Astrocyte (in vitro differentiated cells and primary cell): ENCODE results near the gene PDK2. TPM values are rescaled to one million over a fixed set of nuclear protein-coding genes. Genes with fewer than 3 reads are reported as not detected.

ENCODE experiments used
- DNase-seq: peaks from one replicate; pipeline ENCODE4 v3.0.0-alpha.2; 2010; ENCODE audit warnings: low read depth
- FAIRE-seq: peaks from 2 replicates; lab custom pipeline; 2011; peaks lifted over from hg19 to GRCh38; lab: Jason Lieb, UNC
- H2AFZ ChIP-seq: 2 replicates; pipeline ENCODE4 v1.6.0; 2012; ENCODE audit warnings: low read depth, low read length, inconsistent platforms
- H3K27ac ChIP-seq: 2 replicates; pipeline ENCODE4 v1.5.1; 2011; ENCODE audit warnings: low read depth, low read length, inconsistent platforms
- H3K27me3 ChIP-seq: 2 replicates; pipeline ENCODE4 v1.6.0; 2011; ENCODE audit warnings: low read length, inconsistent platforms; ENCODE audit not compliant: insufficient read depth
- H3K36me3 ChIP-seq: 2 replicates; pipeline ENCODE4 v1.5.1; 2011; ENCODE audit warnings: low read length, inconsistent platforms; ENCODE audit not compliant: insufficient read depth
- H3K4me1 ChIP-seq: 2 replicates; pipeline ENCODE4 v1.5.1; 2011; ENCODE audit warnings: low read length, inconsistent platforms; ENCODE audit not compliant: insufficient read depth
- H3K4me2 ChIP-seq: 2 replicates; pipeline ENCODE4 v1.6.0; 2012; ENCODE audit warnings: low read length, inconsistent platforms
- H3K4me3 ChIP-seq: 2 replicates; pipeline ENCODE4 v1.5.1; 2011; ENCODE audit warnings: low read depth, mild to moderate bottlenecking, low read length, inconsistent platforms; ENCODE audit not compliant: insufficient read depth
- H3K79me2 ChIP-seq: 2 replicates; pipeline ENCODE4 v1.6.0; 2012; ENCODE audit warnings: mild to moderate bottlenecking, low read length, inconsistent platforms; ENCODE audit not compliant: insufficient read depth
- H3K9ac ChIP-seq: 2 replicates; pipeline ENCODE4 v1.6.0; 2012; ENCODE audit warnings: mild to moderate bottlenecking, low read length, inconsistent platforms
- H3K9me3 ChIP-seq: 2 replicates; pipeline ENCODE4 v1.5.1; 2012; ENCODE audit warnings: low read depth, mild to moderate bottlenecking, low read length, inconsistent platforms; ENCODE audit not compliant: insufficient read depth
- H4K20me1 ChIP-seq: 2 replicates; pipeline ENCODE4 v1.6.0; 2012; ENCODE audit warnings: low read length, inconsistent platforms; ENCODE audit not compliant: insufficient read depth
- H3K27ac Mint-ChIP-seq: one replicate; pipeline ENCODE4 v1.8.0; 2021; ENCODE audit warnings: mild to moderate bottlenecking, mixed read lengths; ENCODE audit not compliant: unreplicated experiment
- H3K27me3 Mint-ChIP-seq: one replicate; pipeline ENCODE4 v1.8.0; 2021; ENCODE audit warnings: low read depth, mixed read lengths; ENCODE audit not compliant: unreplicated experiment
- H3K36me3 Mint-ChIP-seq: one replicate; pipeline ENCODE4 v1.8.0; 2021; ENCODE audit warnings: low read depth, mixed read lengths; ENCODE audit not compliant: unreplicated experiment
- H3K4me1 Mint-ChIP-seq: one replicate; pipeline ENCODE4 v1.8.0; 2021; ENCODE audit warnings: low read depth, mixed read lengths; ENCODE audit not compliant: unreplicated experiment
- H3K4me3 Mint-ChIP-seq: one replicate; pipeline ENCODE4 v1.8.0; 2021; ENCODE audit warnings: mild to moderate bottlenecking, moderate library complexity, mixed read lengths; ENCODE audit not compliant: unreplicated experiment
- H3K9me3 Mint-ChIP-seq: one replicate; pipeline ENCODE4 v1.8.0; 2021; ENCODE audit warnings: mild to moderate bottlenecking, mixed read lengths; ENCODE audit not compliant: unreplicated experiment
- CTCF ChIP-seq: IDR thresholded peaks from 2 replicates; pipeline ENCODE4 v1.5.1; 2011; ENCODE audit warnings: low read depth, mild to moderate bottlenecking, inconsistent platforms, low read length, moderate library complexity; ENCODE audit not compliant: insufficient read depth
- EZH2 ChIP-seq: IDR thresholded peaks from 2 replicates; pipeline ENCODE4 v1.6.1; 2012; ENCODE audit warnings: mild to moderate bottlenecking, low read length, inconsistent platforms; ENCODE audit not compliant: insufficient read depth
- total RNA-seq: library from RNA; stranded (reverse); gene quantifications from 2 replicates; pipeline ENCODE4 v1.2.1, GENCODE V29; 2021

The PDK2 gene
- total RNA-seq, 1 donor from 2014 or later: 25.8 TPM

DNA sequence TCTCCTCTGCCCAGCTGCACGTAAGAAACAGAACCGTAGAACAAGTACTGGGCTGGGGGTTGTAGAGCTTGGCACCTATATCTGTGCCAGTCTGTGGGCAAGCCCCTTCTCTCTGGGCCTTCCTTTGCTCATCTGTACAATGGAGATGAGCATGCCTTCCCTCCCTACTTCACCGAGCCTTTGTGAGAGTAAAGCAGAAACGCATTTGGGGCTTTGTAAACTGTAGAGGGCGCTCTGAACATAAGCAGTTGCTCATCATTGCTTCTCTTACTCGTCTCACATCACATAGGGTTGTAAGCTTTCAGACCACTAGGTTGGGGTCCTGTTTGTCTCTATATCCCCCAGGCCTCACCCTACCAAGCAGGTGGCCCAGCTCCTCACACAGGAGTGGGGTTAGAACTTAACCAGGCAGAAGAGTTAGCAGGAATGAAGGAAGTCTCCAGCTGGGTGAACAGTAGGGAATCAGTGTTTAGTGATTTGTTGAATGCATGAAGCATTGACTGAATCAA, 19.8 kb downstream of the PDK2 start:
- DNase-seq (peak; percentile 37), FAIRE-seq (no peak)
- Histone ChIP-seq H2AFZ (no peak overlapping the region), H3K4me2 (no peak overlapping the region), H3K9me3 (no peaks in the 10 kb centered on the region), H3K27me3 (no peaks in the 10 kb centered on the region), H3K79me2 (no peaks in the 10 kb centered on the region), H3K27ac (no peak overlapping the region), H4K20me1 (no peaks in the 10 kb centered on the region), H3K4me1 (peaks cover 4% of the 10 kb centered on the region), H3K4me3 (no peak overlapping the region), H3K36me3 (no peaks in the 10 kb centered on the region), H3K9ac (no peak overlapping the region)
- Mint-ChIP-seq H3K4me3 (peak overlapping the region; percentile 28), H3K27me3 (peaks cover 19% of the 10 kb centered on the region), H3K27ac (peak overlapping the region; percentile 51), H3K36me3 (peaks cover 9% of the 10 kb centered on the region), H3K9me3 (no peaks in the 10 kb centered on the region), H3K4me1 (peaks cover 5% of the 10 kb centered on the region)
- TF ChIP-seq EZH2: no peak
- peak; percentile 75 for TF ChIP-seq CTCF

DNA sequence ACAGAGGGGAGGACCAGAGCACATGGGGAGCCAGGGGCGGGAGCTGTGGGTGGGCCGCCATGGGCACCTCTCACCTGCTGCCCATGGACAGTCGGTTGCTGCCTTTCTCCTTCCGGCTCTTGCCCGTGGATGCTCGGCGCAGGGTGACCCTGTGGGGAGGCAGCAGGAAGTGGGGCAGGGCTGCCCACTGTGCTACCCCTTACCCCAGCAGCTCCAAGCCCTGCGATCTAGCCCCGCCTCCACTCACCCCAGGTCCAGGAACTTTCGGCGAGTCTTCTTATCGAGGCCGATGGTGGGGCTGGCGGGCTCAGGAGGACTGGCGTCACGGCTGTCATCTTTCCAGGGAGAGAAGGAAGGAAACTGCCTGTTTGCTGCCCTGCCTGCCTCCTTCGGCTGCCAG, 20.6 kb downstream of the PDK2 start:
- Histone ChIP-seq H3K4me2 (no peak overlapping the region), H3K79me2 (no peaks in the 10 kb centered on the region), H3K27ac (no peak overlapping the region), H3K36me3 (no peaks in the 10 kb centered on the region), H3K9ac (no peak overlapping the region), H3K4me3 (no peak overlapping the region), H4K20me1 (no peaks in the 10 kb centered on the region), H3K4me1 (peaks cover 4% of the 10 kb centered on the region), H3K9me3 (no peaks in the 10 kb centered on the region), H2AFZ (no peak overlapping the region), H3K27me3 (no peaks in the 10 kb centered on the region)
- H3K4me3 Mint-ChIP-seq: no peak overlapping the region
- no peak for TF ChIP-seq CTCF
- peaks cover 28% of the 10 kb centered on the region for H3K27me3 Mint-ChIP-seq
- peak overlapping the region; percentile 53 for H3K27ac Mint-ChIP-seq
- no peak for FAIRE-seq
- H3K4me1 Mint-ChIP-seq: peaks cover 5% of the 10 kb centered on the region
- peaks cover 9% of the 10 kb centered on the region for H3K36me3 Mint-ChIP-seq
- no peak for DNase-seq
- H3K9me3 Mint-ChIP-seq: no peaks in the 10 kb centered on the region

- H3K4me1 ChIP-seq: no peaks in the 10 kb centered on the region
- H3K9me3 Mint-ChIP-seq: peaks cover 2% of the 10 kb centered on the region
- no peaks in the 10 kb centered on the region for H4K20me1 ChIP-seq
- H3K27me3 ChIP-seq: no peaks in the 10 kb centered on the region
- H3K4me2 ChIP-seq: peak overlapping the region; percentile 67
- H3K27ac ChIP-seq: no peak overlapping the region
- H3K79me2 ChIP-seq: no peaks in the 10 kb centered on the region
- TF ChIP-seq EZH2 (no peak), CTCF (peak; percentile 19)
- H3K36me3 Mint-ChIP-seq: peaks cover 8% of the 10 kb centered on the region
- no peaks in the 10 kb centered on the region for H3K9me3 ChIP-seq
- H3K4me3 ChIP-seq: no peak overlapping the region
- DNase-seq: peak; percentile 46
- H3K27ac Mint-ChIP-seq: no peak overlapping the region
- H2AFZ ChIP-seq: peak overlapping the region; percentile 48
- H3K36me3 ChIP-seq: no peaks in the 10 kb centered on the region
- peaks cover 40% of the 10 kb centered on the region for H3K27me3 Mint-ChIP-seq
- FAIRE-seq: no peak
- peaks cover 5% of the 10 kb centered on the region for H3K4me1 Mint-ChIP-seq
- H3K9ac ChIP-seq: no peak overlapping the region
- no peak overlapping the region for H3K4me3 Mint-ChIP-seq
Measured at GRCh38 chr17:50117202-50118051, 22.3 kb downstream of the PDK2 start.
